Ovary (tissue), 9 donors: ENCODE results near the gene RPS19. TPM values are rescaled to one million over a fixed set of nuclear protein-coding genes. Genes with fewer than 3 reads are reported as not detected.

ENCODE experiments used
- DNase-seq, 5 donors: peaks; one replicate each; pipeline ENCODE4 v3.0.0-alpha.2; 2019 to 2020
- H3K27ac ChIP-seq, 2 donors: fragments of 200-600 bp; one replicate each; pipeline versions ENCODE4 v1.5.1 to v1.8.0; 2019 to 2022
- H3K27me3 ChIP-seq: fragments of 200-600 bp; one replicate; pipeline ENCODE4 v1.8.0; 2022
- H3K36me3 ChIP-seq: fragments of 200-600 bp; sonication (generic); one replicate; pipeline ENCODE4 v1.5.1; 2019
- H3K4me1 ChIP-seq: one replicate; pipeline ENCODE4 v1.8.1; 2013; ENCODE audit warnings: mild to moderate bottlenecking, moderate library complexity; ENCODE audit not compliant: insufficient read depth
- H3K4me3 ChIP-seq: fragments of 200-600 bp; sonication (generic); one replicate; pipeline ENCODE4 v1.5.1; 2017
- H3K9me3 ChIP-seq, 2 donors: fragments of 200-600 bp in 1 of 2; sonication (generic) in 1 of 2; one replicate each; pipeline versions ENCODE4 v1.5.1 to v1.8.1; 2013 to 2019; ENCODE audit warnings: mild to moderate bottlenecking in 1 of 2, moderate library complexity in 1 of 2
- EP300 ChIP-seq: sonication (generic); formaldehyde crosslinking; IDR thresholded peaks from one replicate; pipeline ENCODE4 v1.6.1; 2017; ENCODE audit warnings: antibody characterized with exemption
- POLR2A ChIP-seq: fragments of 450-650 bp; IDR thresholded peaks from one replicate; pipeline ENCODE4 v1.6.1; 2017; ENCODE audit warnings: antibody characterized with exemption, mild to moderate bottlenecking, moderate library complexity
- WGBS, 3 donors: extraction: QIAGEN DNeasy Blood & Tissue Kit in 1 of 3; methylation state at CpG; one replicate each; pipeline versions ENCODE4 v1.1.5 to v1.1.7; 2013 to 2017; 5-methylcytosine and 5-hydroxymethylcytosine counted together
- intact Hi-C, 4 donors: fragments of 100-400 bp; cut with DNase I; formaldehyde crosslinking; loops; one replicate each; pipeline versions ENCODE4 v1.11.0 to v1.15.1; 2022 to 2023
- polyA plus RNA-seq, 2 donors: library from polyadenylated mRNA; stranded (reverse); fragments of 200-250 nt in 1 of 2; fragments of 350-450 nt in 1 of 2; fragmentation: Illumina TruSeq in 1 of 2; extraction: RNeasy Lipid Tissue Mini Kit (QIAGEN cat#74804) in 1 of 2; gene quantifications; one replicate each; pipeline ENCODE4 v1.2.3, GENCODE V29; 2013 to 2014
- total RNA-seq, 7 donors: library from RNA; depleted of rRNA in 2 of 7; stranded (reverse); fragments of >200 nt in 2 of 7; fragmentation: NEBNext Ultra II Directional in 3 of 7; extraction: Animal tissue kit (Norgen Biotek cat#: 25700) in 3 of 7; gene quantifications; one replicate each; pipeline versions ENCODE4 v1.1.0 to v1.2.4, GENCODE V29; 2016 to 2023
- TF ChIP-seq, protein P1 (sequence below), 3 donors: fragments of 450-650 bp in 2 of 3; fragments of 200-600 bp in 1 of 3; IDR thresholded peaks; one replicate each; pipeline versions ENCODE4 v1.5.1 to v1.8.0; 2016 to 2022; ENCODE audit warnings: antibody characterized with exemption in 3 of 3, mild to moderate bottlenecking in 1 of 3
- donor health status: DM: no; HTN: no; CAD: no; lungs with moderate emphysema.
- donor health status: DM: no; HTN: no; CAD: no.
- donor health status: Bipolar disorder and iron deficiency.
- donor health status: DM: yes; HTN: yes; CAD: no.
- donor health status: DM: no; HTN: no; CAD: no.
- donor health status: DM: yes; HTN: yes; CAD: no.

Gene RPS19
- total and polyA plus RNA-seq, 9 donors: 1,030 to 3,960 (median 2,873) TPM

DNA sequence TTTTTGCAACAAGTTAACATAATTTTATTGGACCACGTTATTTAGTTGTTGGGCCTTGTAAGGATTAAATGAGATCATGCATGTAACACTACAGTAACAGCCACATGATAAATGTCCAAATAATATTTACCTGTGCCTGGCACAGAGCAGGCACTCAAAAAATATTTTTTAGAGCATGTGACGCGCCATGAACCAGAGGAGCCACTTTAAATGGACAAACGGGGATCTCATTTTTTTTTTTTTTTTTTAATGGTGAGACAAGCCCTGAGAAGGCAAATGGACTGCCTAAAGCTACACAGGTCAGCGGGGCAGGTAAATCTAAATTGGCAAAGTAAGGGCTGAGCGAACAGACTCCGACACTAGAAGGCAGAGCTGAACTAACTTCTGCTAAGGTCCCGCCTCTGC lies 840 bp upstream of the RPS19 start:
- TF ChIP-seq, protein P1, sequence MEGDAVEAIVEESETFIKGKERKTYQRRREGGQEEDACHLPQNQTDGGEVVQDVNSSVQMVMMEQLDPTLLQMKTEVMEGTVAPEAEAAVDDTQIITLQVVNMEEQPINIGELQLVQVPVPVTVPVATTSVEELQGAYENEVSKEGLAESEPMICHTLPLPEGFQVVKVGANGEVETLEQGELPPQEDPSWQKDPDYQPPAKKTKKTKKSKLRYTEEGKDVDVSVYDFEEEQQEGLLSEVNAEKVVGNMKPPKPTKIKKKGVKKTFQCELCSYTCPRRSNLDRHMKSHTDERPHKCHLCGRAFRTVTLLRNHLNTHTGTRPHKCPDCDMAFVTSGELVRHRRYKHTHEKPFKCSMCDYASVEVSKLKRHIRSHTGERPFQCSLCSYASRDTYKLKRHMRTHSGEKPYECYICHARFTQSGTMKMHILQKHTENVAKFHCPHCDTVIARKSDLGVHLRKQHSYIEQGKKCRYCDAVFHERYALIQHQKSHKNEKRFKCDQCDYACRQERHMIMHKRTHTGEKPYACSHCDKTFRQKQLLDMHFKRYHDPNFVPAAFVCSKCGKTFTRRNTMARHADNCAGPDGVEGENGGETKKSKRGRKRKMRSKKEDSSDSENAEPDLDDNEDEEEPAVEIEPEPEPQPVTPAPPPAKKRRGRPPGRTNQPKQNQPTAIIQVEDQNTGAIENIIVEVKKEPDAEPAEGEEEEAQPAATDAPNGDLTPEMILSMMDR (IDR thresholded peaks at IDR 0.05): no peak
- TF ChIP-seq POLR2A (no peak), EP300 (no peak)
- Histone ChIP-seq H3K4me1 (peaks cover 6% of the 10 kb centered on the region), H3K9me3 (no peaks in the 10 kb centered on the region), H3K36me3 (no peaks in the 10 kb centered on the region), H3K27ac (peak overlapping the region in 1 of 2 donors; percentile 95), H3K4me3 (no peak overlapping the region), H3K27me3 (no peaks in the 10 kb centered on the region)
- intact Hi-C loops: loop anchor here in 1 of 4 donors (1.0 kb wide), 1 partner anchor 26 kb away; no protein-coding TSS in a partner anchor
- WGBS, 3 donors: 1 to 8% (median 2%) methylated on average over 8 of the region's 8 CpGs
- DNase-seq: no peak

DNA sequence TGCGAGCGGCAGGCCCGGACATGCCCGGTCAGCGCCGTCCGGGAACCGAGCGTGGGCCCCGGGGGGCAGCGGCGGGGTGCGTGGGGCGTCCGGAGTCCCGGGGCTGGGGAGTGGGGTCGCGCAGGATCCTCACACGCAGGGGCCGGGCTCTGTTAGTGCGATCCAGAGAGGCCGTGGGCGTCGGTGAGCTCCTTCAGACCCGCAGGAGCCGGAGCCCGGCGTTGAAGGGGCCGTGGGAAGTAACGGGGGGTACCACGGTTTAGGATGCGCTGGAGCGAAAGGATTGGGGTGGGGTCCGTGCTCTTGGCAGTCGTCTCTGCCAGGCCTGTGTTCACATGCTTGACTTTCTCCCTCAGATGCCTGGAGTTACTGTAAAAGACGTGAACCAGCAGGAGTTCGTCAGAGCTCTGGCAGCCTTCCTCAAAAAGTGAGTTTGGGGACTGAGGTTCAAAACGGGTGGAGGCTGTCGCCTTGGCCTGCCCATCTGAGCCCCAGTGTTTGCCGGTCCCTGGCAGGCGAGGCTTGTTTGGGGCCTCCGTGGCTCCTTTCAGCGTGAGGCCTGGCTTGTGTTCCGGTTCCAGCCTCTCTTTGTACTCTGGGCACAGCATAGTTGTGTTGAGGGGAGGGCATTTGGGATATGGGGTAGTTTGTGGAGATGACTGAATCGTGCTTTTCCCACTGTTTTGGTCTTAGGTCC lies 512 bp downstream of the RPS19 start:
- peaks cover 6% of the 10 kb centered on the region for H3K4me1 ChIP-seq
- intact Hi-C loops: loop anchor here in 1 of 4 donors (5.0 kb wide), 1 partner anchor 97 kb away; the partner anchor contains the start of gene RABAC1
- peak overlapping the region; percentile 71 for H3K4me3 ChIP-seq
- H3K27ac ChIP-seq: peak overlapping the region; percentile 69 to 95
- WGBS, 3 donors: 0 to 1% (median 1%) methylated on average over 30 to 45 of the region's 45 CpGs
- no peaks in the 10 kb centered on the region for H3K36me3 ChIP-seq
- H3K27me3 ChIP-seq: no peaks in the 10 kb centered on the region
- no peak for TF ChIP-seq POLR2A
- TF ChIP-seq, protein P1 (IDR thresholded peaks at IDR 0.05): no peak
- TF ChIP-seq EP300: no peak
- H3K9me3 ChIP-seq: no peaks in the 10 kb centered on the region
- DNase-seq: peak in 1 of 5 donors; percentile 35

DNA sequence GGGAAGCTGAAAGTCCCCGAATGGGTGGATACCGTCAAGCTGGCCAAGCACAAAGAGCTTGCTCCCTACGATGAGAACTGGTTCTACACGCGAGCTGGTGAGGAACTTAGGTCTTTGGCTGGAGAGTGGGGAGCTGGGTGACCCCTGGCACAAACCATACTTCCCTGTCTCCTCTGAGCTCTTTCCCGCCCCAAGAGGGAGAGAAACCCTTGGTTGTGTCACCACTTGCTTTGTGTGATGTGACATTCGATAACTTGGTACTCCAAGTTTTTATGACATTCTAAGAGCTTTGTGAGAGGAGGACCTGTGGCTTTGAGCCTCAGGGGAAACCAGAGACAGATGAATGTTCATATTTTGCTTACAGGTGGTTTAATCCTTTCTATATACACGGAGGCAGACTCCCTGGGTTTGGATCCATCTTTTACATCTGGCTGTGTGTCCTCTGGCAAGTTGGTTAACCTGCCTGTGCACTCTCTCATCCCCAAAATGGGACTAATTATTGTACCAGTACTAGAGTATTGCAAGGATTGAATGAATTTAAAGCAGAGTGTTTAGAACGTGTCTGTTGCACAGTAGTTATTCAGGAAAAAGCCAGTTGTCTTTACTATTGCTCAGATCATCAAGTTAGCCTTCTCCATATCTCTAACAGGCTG lies 1.2 kb downstream of the RPS19 start:
- Histone ChIP-seq H3K27ac (peak overlapping the region in 1 of 2 donors; percentile 95), H3K27me3 (no peaks in the 10 kb centered on the region), H3K9me3 (no peaks in the 10 kb centered on the region), H3K4me1 (peaks cover 6% of the 10 kb centered on the region), H3K4me3 (peak overlapping the region; percentile 71), H3K36me3 (no peaks in the 10 kb centered on the region)
- intact Hi-C loops: loop anchor here in 1 of 4 donors (5.0 kb wide), 1 partner anchor 96 kb away; the partner anchor contains the start of gene RABAC1
- TF ChIP-seq POLR2A: no peak
- TF ChIP-seq EP300: no peak
- TF ChIP-seq, protein P1 (IDR thresholded peaks at IDR 0.05): no peak
- DNase-seq: no peak
- WGBS, 3 donors: 21 to 33% (median 24%) methylated on average over 9 of the region's 9 CpGs

DNA sequence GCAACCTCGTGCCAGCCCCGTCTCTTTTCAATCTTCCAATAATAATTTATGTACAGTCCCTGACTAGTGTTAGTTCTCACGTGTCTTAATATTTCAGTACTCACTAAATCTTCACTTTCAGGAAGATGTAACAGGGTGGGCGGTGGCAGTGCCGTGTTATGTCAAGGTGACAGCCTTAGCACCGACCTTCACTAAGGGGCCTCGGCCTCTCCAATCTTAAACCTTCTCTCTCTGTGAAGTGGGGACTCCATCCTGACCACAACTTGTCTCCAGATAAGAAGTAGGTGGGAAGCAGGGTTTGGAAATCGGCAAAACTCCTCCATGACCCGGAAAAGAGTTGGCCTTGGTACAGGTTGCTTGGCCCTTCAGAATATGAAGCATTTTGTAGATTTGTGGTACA lies 1.8 kb downstream of the RPS19 start:
- 57 to 65% (median 61%) methylated on average over 9 of the region's 9 CpGs for WGBS, 3 donors
- DNase-seq: no peak
- no peaks in the 10 kb centered on the region for H3K9me3 ChIP-seq
- no peak overlapping the region for H3K27ac ChIP-seq
- H3K27me3 ChIP-seq: no peaks in the 10 kb centered on the region
- peaks cover 6% of the 10 kb centered on the region for H3K4me1 ChIP-seq
- no peak overlapping the region for H3K4me3 ChIP-seq
- no peaks in the 10 kb centered on the region for H3K36me3 ChIP-seq
- intact Hi-C loops: loop anchor here in 1 of 4 donors (5.0 kb wide), 1 partner anchor 95 kb away; the partner anchor contains the start of gene RABAC1
- no peak for TF ChIP-seq EP300
- no peak for TF ChIP-seq POLR2A
- TF ChIP-seq, protein P1 (IDR thresholded peaks at IDR 0.05): no peak
